ENCODE results near the gene LPP.

Gene LPP

GRCh38 chr3:188165596-188165995, 11.6 kb downstream of the LPP start:
- H3K4me2 ChIP-seq (ENCODE audit: low read length) = no peak overlapping the region
- H3F3A ChIP-seq (ENCODE audit: control insufficient read depth, insufficient read depth) = no peaks in the 10 kb centered on the region
- no peak overlapping the region for H3K4me3 ChIP-seq (ENCODE audit: low read length)
- peaks cover 31% of the 10 kb centered on the region for H3K4me1 ChIP-seq (ENCODE audit: control insufficient read depth, low read length)
- no peak overlapping the region for H3K27ac ChIP-seq (ENCODE audit: low read depth, low read length)
- H3K9me3 ChIP-seq (ENCODE audit: control insufficient read depth, insufficient read depth, low read length) = no peaks in the 10 kb centered on the region
- no peak for TF ChIP-seq EZH2phosphoT487 (IDR thresholded peaks at IDR 0.05; ENCODE audit: borderline replicate concordance, low read length)
- no peak for TF ChIP-seq CTCF (IDR thresholded peaks at IDR 0.05; ENCODE audit: low read depth, low read length, poor library complexity, severe bottlenecking)
- H3K27me3 ChIP-seq (ENCODE audit: control insufficient read depth, low read length) = no peaks in the 10 kb centered on the region
- no peaks in the 10 kb centered on the region for H3K9me2 ChIP-seq (replicated peaks; ENCODE audit: control insufficient read depth, low read length)
- H3K36me3 ChIP-seq (ENCODE audit: control insufficient read depth, low read length) = no peaks in the 10 kb centered on the region
- no peaks in the 10 kb centered on the region for H4K20me1 ChIP-seq (ENCODE audit: control insufficient read depth, insufficient read depth, low read depth, low read length)
- H3K79me2 ChIP-seq (ENCODE audit: control insufficient read depth, low read length) = peaks cover 27% of the 10 kb centered on the region

GRCh38 chr3:188166441-188166840, 12.5 kb downstream of the LPP start:
- no peaks in the 10 kb centered on the region for H3K9me2 ChIP-seq (replicated peaks; ENCODE audit: control insufficient read depth, low read length)
- TF ChIP-seq CTCF (IDR thresholded peaks at IDR 0.05; ENCODE audit: low read depth, low read length, poor library complexity, severe bottlenecking) = no peak
- TF ChIP-seq EZH2phosphoT487 (IDR thresholded peaks at IDR 0.05; ENCODE audit: borderline replicate concordance, low read length) = no peak
- H3K9me3 ChIP-seq (ENCODE audit: control insufficient read depth, insufficient read depth, low read length) = no peaks in the 10 kb centered on the region
- H3K4me3 ChIP-seq (ENCODE audit: low read length) = no peak overlapping the region
- no peaks in the 10 kb centered on the region for H3F3A ChIP-seq (ENCODE audit: control insufficient read depth, insufficient read depth)
- peaks cover 39% of the 10 kb centered on the region for H3K4me1 ChIP-seq (ENCODE audit: control insufficient read depth, low read length)
- H3K79me2 ChIP-seq (ENCODE audit: control insufficient read depth, low read length) = peaks cover 27% of the 10 kb centered on the region
- no peaks in the 10 kb centered on the region for H4K20me1 ChIP-seq (ENCODE audit: control insufficient read depth, insufficient read depth, low read depth, low read length)
- H3K27me3 ChIP-seq (ENCODE audit: control insufficient read depth, low read length) = no peaks in the 10 kb centered on the region
- no peak overlapping the region for H3K4me2 ChIP-seq (ENCODE audit: low read length)
- H3K27ac ChIP-seq (ENCODE audit: low read depth, low read length) = no peak overlapping the region
- H3K36me3 ChIP-seq (ENCODE audit: control insufficient read depth, low read length) = no peaks in the 10 kb centered on the region; the same call in 1 of the 2 replicates

GRCh38 chr3:188168186-188168585, 14.2 kb downstream of the LPP start:
- TF ChIP-seq EZH2phosphoT487 (IDR thresholded peaks at IDR 0.05; ENCODE audit: borderline replicate concordance, low read length) (no peak), CTCF (IDR thresholded peaks at IDR 0.05; ENCODE audit: low read depth, low read length, poor library complexity, severe bottlenecking) (no peak)
- Histone ChIP-seq H3F3A (ENCODE audit: control insufficient read depth, insufficient read depth) (no peaks in the 10 kb centered on the region), H4K20me1 (ENCODE audit: control insufficient read depth, insufficient read depth, low read depth, low read length) (no peaks in the 10 kb centered on the region), H3K4me3 (ENCODE audit: low read length) (no peak overlapping the region), H3K4me2 (ENCODE audit: low read length) (no peak overlapping the region), H3K27me3 (ENCODE audit: control insufficient read depth, low read length) (no peaks in the 10 kb centered on the region), H3K27ac (ENCODE audit: low read depth, low read length) (no peak overlapping the region), H3K36me3 (ENCODE audit: control insufficient read depth, low read length) (no peaks in the 10 kb centered on the region; the same call in 1 of the 2 replicates), H3K79me2 (ENCODE audit: control insufficient read depth, low read length) (peaks cover 18% of the 10 kb centered on the region), H3K9me2 (replicated peaks; ENCODE audit: control insufficient read depth, low read length) (no peaks in the 10 kb centered on the region), H3K4me1 (ENCODE audit: control insufficient read depth, low read length) (peaks cover 51% of the 10 kb centered on the region), H3K9me3 (ENCODE audit: control insufficient read depth, insufficient read depth, low read length) (no peaks in the 10 kb centered on the region)
